SK-N-MC (cell line): ENCODE measurements around the gene SERPINB4.
A peak's percentile ranks its signal among the peaks of the same experiment; 100 is the strongest.
"Not testable (repeated sequence)": the region's sequence is repeated elsewhere in the genome, so short reads cannot be mapped to it uniquely, and the experiment has no call there.

ENCODE experiments used
- DNase-seq: peaks from one replicate; pipeline ENCODE4 v3.0.0-alpha.2; 2011; ENCODE audit warnings: low read depth, low spot score
- H3K27ac ChIP-seq: fragments of 200-600 bp; sonication (generic); 2 replicates; pipeline ENCODE4 v1.5.1; 2016; ENCODE audit warnings: mixed run types
- H3K36me3 ChIP-seq: fragments of 200-600 bp; sonication (generic); 2 replicates; pipeline ENCODE4 v1.6.1; 2017; ENCODE audit warnings: antibody characterized with exemption, low read length, mixed read lengths; ENCODE audit not compliant: insufficient read depth
- H3K4me3 ChIP-seq: fragments of 200-600 bp; sonication (generic); 2 replicates; pipeline ENCODE4 v1.5.1; 2016
- H3K9ac ChIP-seq: fragments of 200-600 bp; sonication (generic); 2 replicates; pipeline ENCODE4 v1.8.0; 2017; ENCODE audit warnings: mixed run types, mixed read lengths; ENCODE audit not compliant: insufficient read length
- H3K9me3 ChIP-seq: fragments of 200-600 bp; sonication (generic); 2 replicates; pipeline ENCODE4 v1.6.1; 2017; ENCODE audit warnings: low read depth, mild to moderate bottlenecking, antibody characterized with exemption, low read length, moderate library complexity, mixed read lengths
- EZH2 ChIP-seq: fragments of 200-600 bp; sonication (generic); IDR thresholded peaks from one replicate; pipeline ENCODE4 v1.6.1; 2017; ENCODE audit warnings: antibody characterized with exemption
- FOXP2 ChIP-seq: optimal IDR thresholded peaks from 2 replicates; pipeline ENCODE3; 2011; ENCODE audit warnings: mild to moderate bottlenecking, moderate library complexity; ENCODE audit not compliant: insufficient read depth; ENCODE audit errors: extremely low read length, control extremely low read depth
- POLR2AphosphoS5 ChIP-seq: IDR thresholded peaks from 2 replicates; pipeline ENCODE4 v1.6.1; 2012; ENCODE audit warnings: mild to moderate bottlenecking, low read depth, low read length, borderline replicate concordance

SERPINB4 gene

GRCh38 chr18:63677500-63678225 is 33.6 kb upstream of the SERPINB4 start:
- Histone ChIP-seq H3K27ac (peak overlapping the region; percentile 87), H3K36me3 (no peaks in the 10 kb centered on the region), H3K9ac (peak overlapping the region; percentile 26), H3K4me3 (peak overlapping the region; percentile 53), H3K9me3 (no peaks in the 10 kb centered on the region)
- TF ChIP-seq FOXP2: peak; percentile 61
- peak; percentile 42; the same call in 1 of the 2 replicates for TF ChIP-seq POLR2AphosphoS5
- TF ChIP-seq EZH2: no peak
- DNase-seq: peak; percentile 95

- H3K4me3 ChIP-seq: peak overlapping the region; percentile 53; the same call in 1 of the 2 replicates
- H3K27ac ChIP-seq: peak overlapping the region; percentile 87
These were observed 32.7 kb upstream of the SERPINB4 start for GRCh38 chr18:63676526-63677323.

GRCh38 chr18:63664571-63664970 is 20.5 kb upstream of the SERPINB4 start:
- Histone ChIP-seq H3K9me3 (no peaks in the 10 kb centered on the region), H3K27ac (no peak overlapping the region), H3K4me3 (no peak overlapping the region), H3K36me3 (no peaks in the 10 kb centered on the region), H3K9ac (no peak overlapping the region)
- DNase-seq: no peak
- TF ChIP-seq FOXP2 (no peak), EZH2 (no peak), POLR2AphosphoS5 (no peak)

More at GRCh38 chr18:63676526-63677323, 32.7 kb upstream of the SERPINB4 start:
- no peak for TF ChIP-seq POLR2AphosphoS5
- TF ChIP-seq FOXP2: no peak
- TF ChIP-seq EZH2: no peak
- no peaks in the 10 kb centered on the region for H3K36me3 ChIP-seq
- no peak overlapping the region for H3K9ac ChIP-seq
- H3K9me3 ChIP-seq: no peaks in the 10 kb centered on the region
- no peak for DNase-seq

GRCh38 chr18:63661750-63662149 is 17.7 kb upstream of the SERPINB4 start, which contains the start of gene SERPINB3:
Gene SERPINB3, minus strand, starts transcription at chr18:63661893. Its CDS starts 677 bp downstream, at chr18:63661216.
- H3K36me3 ChIP-seq, H3K27ac ChIP-seq: not testable (repeated sequence)

GRCh38 chr18:63658920-63659319 is 14.9 kb upstream of the SERPINB4 start:
- not testable (repeated sequence) for H3K9ac ChIP-seq, H3K9me3 ChIP-seq

More at GRCh38 chr18:63661750-63662149, 17.7 kb upstream of the SERPINB4 start, which contains the start of gene SERPINB3:
- not testable (repeated sequence) for H3K9me3 ChIP-seq, H3K4me3 ChIP-seq, DNase-seq, H3K9ac ChIP-seq

GRCh38 chr18:63650271-63650670 is 6.2 kb upstream of the SERPINB4 start:
- H3K4me3 ChIP-seq, H3K36me3 ChIP-seq, H3K9me3 ChIP-seq, H3K27ac ChIP-seq, DNase-seq, H3K9ac ChIP-seq: not testable (repeated sequence)

More at GRCh38 chr18:63658920-63659319, 14.9 kb upstream of the SERPINB4 start:
- H3K4me3 ChIP-seq, H3K27ac ChIP-seq, DNase-seq, H3K36me3 ChIP-seq: not testable (repeated sequence)

GRCh38 chr18:63648241-63648640 is 4.2 kb upstream of the SERPINB4 start:
- no peak for DNase-seq
- no peaks in the 10 kb centered on the region for H3K36me3 ChIP-seq
- TF ChIP-seq EZH2 (no peak), FOXP2 (no peak), POLR2AphosphoS5 (no peak)

GRCh38 chr18:63646936-63647335 is 2.9 kb upstream of the SERPINB4 start:
- TF ChIP-seq POLR2AphosphoS5 (no peak), EZH2 (no peak), FOXP2 (no peak)
- H3K9ac ChIP-seq: no peak overlapping the region
- no peak for DNase-seq

More at GRCh38 chr18:63648241-63648640, 4.2 kb upstream of the SERPINB4 start:
- Histone ChIP-seq H3K9ac (no peak overlapping the region), H3K4me3 (no peak overlapping the region), H3K27ac (no peak overlapping the region), H3K9me3 (no peaks in the 10 kb centered on the region)

GRCh38 chr18:63644694-63645093 is 638 bp upstream of the SERPINB4 start:
- H3K4me3 ChIP-seq, H3K9ac ChIP-seq, H3K9me3 ChIP-seq, H3K27ac ChIP-seq, H3K36me3 ChIP-seq, DNase-seq: not testable (repeated sequence)

More at GRCh38 chr18:63646936-63647335, 2.9 kb upstream of the SERPINB4 start:
- H3K9me3 ChIP-seq: no peaks in the 10 kb centered on the region
- H3K4me3 ChIP-seq: no peak overlapping the region
- H3K36me3 ChIP-seq: no peaks in the 10 kb centered on the region
- no peak overlapping the region for H3K27ac ChIP-seq

GRCh38 chr18:63642668-63643356 is 1.2 kb downstream of the SERPINB4 start:
- H3K36me3 ChIP-seq, DNase-seq, H3K9ac ChIP-seq, H3K9me3 ChIP-seq, H3K4me3 ChIP-seq, H3K27ac ChIP-seq: not testable (repeated sequence)

GRCh38 chr18:63641157-63641680 is 2.8 kb downstream of the SERPINB4 start:
- DNase-seq, H3K9me3 ChIP-seq, H3K4me3 ChIP-seq, H3K27ac ChIP-seq, H3K36me3 ChIP-seq, H3K9ac ChIP-seq: not testable (repeated sequence)
